GM12864 (cell line): ENCODE results near the gene ZNF226.
"Not testable (repeated sequence)": the region's sequence is repeated elsewhere in the genome, so short reads cannot be mapped to it uniquely, and the experiment has no call there.

ENCODE experiments used
- DNase-seq: peaks from one replicate; pipeline ENCODE4 v3.0.0-alpha.2; 2011; ENCODE audit warnings: low read depth
- H3K4me3 ChIP-seq: 2 replicates; pipeline ENCODE4 v1.5.1; 2011; ENCODE audit warnings: mild to moderate bottlenecking, low read depth, low read length, control low read depth
- TF ChIP-seq, protein P1 (sequence below): IDR thresholded peaks from 2 replicates; pipeline ENCODE4 v1.5.1; 2011; ENCODE audit warnings: low read depth, mild to moderate bottlenecking, moderate library complexity, low read length, control low read depth, inconsistent platforms; ENCODE audit errors: missing control alignments

The ZNF226 gene

DNA sequence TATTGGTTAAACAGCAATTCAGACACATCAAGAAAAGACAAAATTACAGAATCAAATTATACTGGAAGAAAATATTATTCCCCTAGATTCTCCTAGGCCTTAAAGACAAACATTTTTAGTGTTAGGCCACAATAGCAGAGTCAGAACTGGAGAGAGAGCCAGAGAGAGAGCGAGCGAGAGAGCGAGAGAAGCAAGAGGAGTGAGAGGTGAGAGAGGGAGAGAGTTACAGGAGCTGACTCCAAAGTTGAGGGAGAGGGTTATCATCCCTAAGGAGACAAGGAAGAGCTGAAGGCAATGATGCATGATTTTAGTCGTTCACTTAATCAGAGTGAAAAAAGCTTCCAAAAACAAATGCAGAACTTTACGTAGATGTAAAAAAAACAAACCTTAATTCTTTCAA, 27.2 kb downstream of the ZNF226 start:
- no peak for DNase-seq
- TF ChIP-seq, protein P1, sequence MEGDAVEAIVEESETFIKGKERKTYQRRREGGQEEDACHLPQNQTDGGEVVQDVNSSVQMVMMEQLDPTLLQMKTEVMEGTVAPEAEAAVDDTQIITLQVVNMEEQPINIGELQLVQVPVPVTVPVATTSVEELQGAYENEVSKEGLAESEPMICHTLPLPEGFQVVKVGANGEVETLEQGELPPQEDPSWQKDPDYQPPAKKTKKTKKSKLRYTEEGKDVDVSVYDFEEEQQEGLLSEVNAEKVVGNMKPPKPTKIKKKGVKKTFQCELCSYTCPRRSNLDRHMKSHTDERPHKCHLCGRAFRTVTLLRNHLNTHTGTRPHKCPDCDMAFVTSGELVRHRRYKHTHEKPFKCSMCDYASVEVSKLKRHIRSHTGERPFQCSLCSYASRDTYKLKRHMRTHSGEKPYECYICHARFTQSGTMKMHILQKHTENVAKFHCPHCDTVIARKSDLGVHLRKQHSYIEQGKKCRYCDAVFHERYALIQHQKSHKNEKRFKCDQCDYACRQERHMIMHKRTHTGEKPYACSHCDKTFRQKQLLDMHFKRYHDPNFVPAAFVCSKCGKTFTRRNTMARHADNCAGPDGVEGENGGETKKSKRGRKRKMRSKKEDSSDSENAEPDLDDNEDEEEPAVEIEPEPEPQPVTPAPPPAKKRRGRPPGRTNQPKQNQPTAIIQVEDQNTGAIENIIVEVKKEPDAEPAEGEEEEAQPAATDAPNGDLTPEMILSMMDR = no peak

DNA sequence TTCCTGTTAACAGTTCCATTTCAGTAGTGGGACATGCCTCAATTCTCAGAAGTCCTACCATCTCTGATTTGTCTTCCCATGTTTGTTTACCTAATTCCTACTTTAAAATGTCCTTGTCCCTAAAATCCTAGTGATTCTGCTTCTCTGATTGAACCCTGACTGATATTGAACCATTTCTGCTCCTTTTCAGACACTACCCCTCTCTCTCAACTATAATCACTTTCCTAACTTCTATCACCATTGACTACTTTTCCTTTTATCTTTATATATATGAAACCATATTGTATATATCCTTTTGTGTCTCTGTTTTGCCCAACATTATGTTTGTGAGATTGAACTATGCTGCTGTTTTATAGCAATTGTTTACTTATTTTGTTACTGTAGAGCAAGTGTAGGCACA, 31.9 kb downstream of the ZNF226 start:
- TF ChIP-seq, protein P1 = no peak
- DNase-seq = no peak
- no peak overlapping the region for H3K4me3 ChIP-seq

More for the DNA sequence above, 27.2 kb downstream of the ZNF226 start:
- H3K4me3 ChIP-seq = no peak overlapping the region

DNA sequence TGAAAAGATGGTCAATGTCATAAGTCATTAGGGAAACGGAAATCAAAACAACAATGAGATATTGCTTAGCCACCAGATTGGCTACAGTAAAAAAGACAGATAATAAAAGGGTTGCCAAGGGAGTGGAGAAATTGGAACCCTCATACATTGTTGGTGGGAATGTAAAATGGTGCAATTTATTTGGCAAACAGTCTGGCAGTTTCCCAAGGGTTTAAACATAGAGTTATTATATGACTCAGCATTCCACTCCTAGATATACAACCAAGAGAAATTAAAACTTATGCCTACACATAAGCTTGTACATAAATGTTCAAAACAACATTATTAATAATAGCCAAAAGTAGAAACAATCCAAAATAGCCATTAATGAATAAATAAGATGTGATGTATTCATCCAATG, 37.6 kb downstream of the ZNF226 start:
- DNase-seq = no peak
- no peak overlapping the region for H3K4me3 ChIP-seq
- TF ChIP-seq, protein P1 = no peak

DNA sequence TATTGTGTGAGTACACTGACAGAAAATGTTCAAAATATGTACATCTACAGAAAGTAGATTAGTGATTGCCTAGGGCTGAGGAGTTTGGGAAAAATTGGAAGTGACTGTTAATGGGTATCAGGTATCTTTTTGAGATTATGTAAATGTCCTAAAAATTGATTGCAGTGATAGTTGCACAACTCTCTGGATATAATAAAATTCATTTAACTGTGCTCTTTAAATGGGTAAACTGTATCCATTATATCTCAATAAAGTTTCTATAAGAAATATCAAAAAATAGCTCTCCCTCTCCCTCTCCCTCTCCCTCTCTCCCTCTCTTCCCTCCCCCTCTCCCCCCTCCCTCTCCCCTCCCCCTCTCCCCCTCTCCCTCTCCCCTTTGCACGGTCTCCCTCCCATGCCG, 38.1 kb downstream of the ZNF226 start:
- no peak overlapping the region for H3K4me3 ChIP-seq
- TF ChIP-seq, protein P1 = no peak
- DNase-seq = no peak

DNA sequence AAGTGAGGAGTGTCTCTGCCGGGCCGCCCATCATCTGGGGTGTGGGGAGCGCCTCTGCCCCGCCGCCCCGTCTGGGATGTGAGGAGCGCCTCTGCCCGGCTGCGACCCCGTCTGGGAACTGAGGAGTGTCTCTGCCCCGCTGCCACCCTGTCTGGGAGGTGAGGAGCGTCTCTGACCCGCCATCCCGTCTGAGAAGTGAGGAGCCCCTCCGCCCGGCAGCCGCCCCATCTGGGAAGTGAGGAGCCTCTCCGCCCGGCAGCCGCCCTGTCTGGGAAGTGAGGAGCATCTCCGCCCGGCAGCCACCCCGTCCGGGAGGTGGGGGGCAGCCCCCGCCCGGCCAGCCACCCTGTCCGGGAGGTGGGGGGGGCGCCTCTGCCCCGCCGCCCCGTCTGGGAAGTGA, 39.0 kb downstream of the ZNF226 start:
- DNase-seq, H3K4me3 ChIP-seq: not testable (repeated sequence)

DNA sequence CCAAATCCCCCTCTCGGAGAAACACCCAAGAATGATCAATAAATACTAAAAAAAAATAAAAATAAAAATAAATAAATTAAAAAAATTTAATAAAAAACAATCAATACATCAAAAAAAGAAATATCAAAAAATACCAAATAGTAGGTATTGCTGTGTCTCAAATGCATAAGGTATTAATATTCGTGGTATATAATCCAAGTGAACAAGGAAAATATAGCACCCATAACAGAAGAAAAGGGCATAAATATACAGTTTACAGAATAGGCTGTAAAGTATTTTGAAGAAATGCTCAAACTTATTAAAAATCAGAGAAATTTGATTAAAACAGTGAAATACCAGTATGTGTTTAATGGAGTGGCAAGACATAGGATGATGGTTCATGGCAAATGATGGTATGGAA, 39.9 kb downstream of the ZNF226 start:
- TF ChIP-seq, protein P1 = no peak
- no peak for DNase-seq
- no peak overlapping the region for H3K4me3 ChIP-seq

DNA sequence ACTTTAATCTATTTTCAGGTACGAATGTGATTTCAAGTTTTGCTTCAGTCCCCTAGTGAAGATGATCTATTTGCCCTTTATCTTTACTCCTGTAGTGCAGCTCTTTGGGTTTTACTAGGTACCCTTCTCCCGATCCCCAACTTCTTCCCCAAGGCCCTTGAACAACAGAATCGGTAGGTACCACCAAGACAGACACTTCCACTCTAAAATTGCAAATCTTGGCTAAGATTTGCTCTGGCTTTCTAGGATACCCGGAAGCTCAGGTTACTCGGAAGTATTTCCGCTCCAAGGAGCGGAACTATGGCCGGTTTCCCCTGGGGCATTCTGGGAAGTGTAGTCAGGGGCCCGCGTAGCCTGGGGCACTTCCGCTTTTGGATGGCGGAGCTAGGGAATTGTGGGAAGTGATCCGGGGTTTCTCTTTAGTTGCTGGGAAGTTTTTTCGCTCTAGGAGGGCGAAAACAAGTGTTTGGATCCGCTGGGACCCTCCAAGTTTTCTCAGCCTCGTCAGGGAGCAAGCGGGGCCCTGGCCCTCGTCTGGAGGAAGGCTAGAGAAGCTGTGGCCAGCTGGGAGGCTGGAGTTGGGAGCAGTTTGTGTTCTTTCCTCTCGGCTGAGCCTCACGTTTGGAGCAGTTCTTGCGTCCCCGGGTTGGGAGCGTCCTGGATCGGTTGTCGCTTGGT, 42.4 kb downstream of the ZNF226 start:
- H3K4me3 ChIP-seq = peak overlapping the region; percentile 65
- peak; percentile 86 for DNase-seq
- TF ChIP-seq, protein P1 = no peak
